Heart left ventricle (tissue), 13 donors: Measurements from ENCODE around the gene HP1BP3.

Experiments used
- CTCF ChIP-seq, 12 donors: fragments of 200-600 bp; sonication (generic) in 4 of 12; IDR thresholded peaks; one replicate each; pipeline versions ENCODE4 v1.5.0 to v1.8.0; 2018 to 2022; ENCODE audit warnings: antibody characterized with exemption in 12 of 12, mild to moderate bottlenecking in 5 of 12
- POLR2A ChIP-seq, 2 donors: fragments of 450-650 bp; IDR thresholded peaks; one replicate each; pipeline ENCODE4 v1.6.1; 2017; ENCODE audit warnings: antibody characterized with exemption in 2 of 2, mild to moderate bottlenecking in 2 of 2, moderate library complexity in 2 of 2
- donor health status: ischemic (EF 13 %, LVEDD 7.1; RV severe dilation, severe dysfunction).
- donor health status: DM: no; HTN: yes; CAD: no.
- donor health status: DM: no; HTN: no; CAD: no.
- donor health status: ischemic (EF 25% LVEDD 6.9; RV normal size, moderate dysfunction).
- donor health status: ischemic (EF 25% LVEDD 5.7; RV mildly dilated, moderate dysfunction).
- donor health status: ischemic (EF 35%, LVEDD 5.7; RV mildly dilated, moderate dysfunction).
- donor health status: nonischemic (EF 11% LVEDD 7.7; RV severe dilation, severe dysfunction).
- donor health status: DM: yes; HTN: yes; CAD: no.
- donor health status: PGD.
- donor health status: ischemic (EF 29% LVEDD 5.4; RV normal size, mild dysfunction).
- donor health status: nonischemic (EF 23%, LVEDD 6.1; RV moderate dilation, normal function).

GRCh38 chr1:20811916-20812315 lies 24.8 kb upstream of the HP1BP3 start:
- TF ChIP-seq CTCF (IDR thresholded peaks at IDR 0.05) (no peak), POLR2A (IDR thresholded peaks at IDR 0.05) (no peak)
